ENCODE data around the gene GOLIM4.

DNA sequence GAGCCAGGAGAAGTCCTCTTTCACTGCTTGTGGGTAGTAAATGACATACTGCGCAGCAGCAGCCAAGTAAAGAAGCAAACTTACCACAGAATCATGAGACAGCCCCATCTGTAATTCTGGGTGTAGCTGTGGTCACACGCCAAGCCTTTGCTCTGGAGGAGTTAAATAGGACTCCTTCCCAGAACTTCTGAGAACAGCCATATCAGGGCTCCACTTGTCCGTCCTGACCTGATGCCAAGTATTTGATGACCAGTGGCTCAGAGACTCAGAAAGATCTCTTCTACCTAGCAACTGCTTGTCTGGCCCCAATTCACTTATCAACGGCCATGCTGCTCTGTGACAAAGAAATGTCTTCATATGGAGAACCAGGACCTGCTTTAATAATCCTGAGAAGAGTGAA is 20.6 kb upstream of the GOLIM4 start:
- TF ChIP-seq SUZ12 (IDR thresholded peaks at IDR 0.05; ENCODE audit: extremely low read depth, insufficient read depth, insufficient read length) (no peak), ZNF274 (IDR thresholded peaks at IDR 0.05; ENCODE audit: low read depth, low read length) (no peak)

All from NT2/D1 (cell line).